ENCODE results near the gene XRCC2.
"Not testable (repeated sequence)": the region's sequence is repeated elsewhere in the genome, so short reads cannot be mapped to it uniquely, and the experiment has no call there.

The XRCC2 gene

GRCh38 chr7:152647009-152647408, 28.9 kb downstream of the XRCC2 start:
- no peak for DNase-seq (ENCODE audit: low read depth)
- no peak overlapping the region for H3K4me3 ChIP-seq (ENCODE audit: low read depth, low read length)
- no peak for TF ChIP-seq CTCF (IDR thresholded peaks at IDR 0.05; ENCODE audit: low read depth, low read length, missing control alignments)
- in situ Hi-C loops (cut with HindIII; ENCODE audit: low sequenced_read_pairs) = no loop called here

DNA sequence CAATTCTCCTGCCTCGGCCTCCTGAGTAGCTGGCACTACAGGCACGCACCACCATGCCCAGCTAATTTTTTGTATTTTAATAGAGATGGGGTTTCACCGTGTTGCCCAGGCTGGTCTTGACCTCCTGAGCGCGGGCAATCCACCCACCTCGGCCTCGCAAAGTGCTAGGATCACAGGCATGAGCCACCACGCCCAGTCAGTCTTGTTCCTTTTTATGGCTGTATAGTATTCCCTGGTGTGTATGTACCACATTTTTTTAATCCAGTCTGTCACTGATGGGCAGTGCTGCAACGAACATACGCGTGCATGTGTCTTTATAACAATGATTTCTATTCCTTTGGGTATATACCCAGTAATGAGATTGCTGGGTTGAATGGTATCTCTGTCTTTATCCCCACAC, 29.4 kb downstream of the XRCC2 start:
- H3K4me3 ChIP-seq (ENCODE audit: low read depth, low read length); DNase-seq (ENCODE audit: low read depth); in situ Hi-C loops (cut with HindIII; ENCODE audit: low sequenced_read_pairs): not testable (repeated sequence)

DNA sequence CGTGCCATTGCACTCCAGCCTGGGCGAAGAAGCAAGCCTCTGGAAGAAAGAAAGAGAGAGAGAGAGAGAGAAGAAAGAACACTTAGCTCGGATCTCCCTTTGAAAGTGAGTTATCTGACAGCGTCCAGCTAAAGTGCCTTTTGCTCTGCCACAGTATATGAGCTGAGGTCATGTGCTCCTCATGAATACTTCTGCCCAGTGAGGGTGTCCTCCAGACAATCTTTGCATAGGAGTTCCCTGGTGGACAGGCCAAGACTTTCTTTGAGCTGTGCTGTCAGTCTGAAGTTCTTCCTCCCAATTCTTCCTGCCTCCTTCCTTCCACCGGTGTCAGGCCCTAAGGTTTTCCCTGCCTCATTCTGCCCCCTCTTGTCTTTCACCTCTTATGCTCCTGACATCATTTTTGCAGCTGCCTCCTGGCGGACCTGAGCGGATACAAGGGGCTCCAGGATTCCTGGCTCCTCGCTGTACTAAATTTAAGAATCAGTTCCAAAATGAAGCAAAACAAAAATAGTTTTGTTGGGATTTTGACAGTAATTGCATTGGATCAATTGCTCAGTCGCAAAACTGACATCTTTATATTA, 31.9 kb downstream of the XRCC2 start:
- no peak for TF ChIP-seq CTCF (IDR thresholded peaks at IDR 0.05; ENCODE audit: low read depth, low read length, missing control alignments)
- no peak for DNase-seq (ENCODE audit: low read depth)
- in situ Hi-C loops (cut with HindIII; ENCODE audit: low sequenced_read_pairs) = no loop called here
- no peak overlapping the region for H3K4me3 ChIP-seq (ENCODE audit: low read depth, low read length)

GRCh38 chr7:152641384-152641783, 34.6 kb downstream of the XRCC2 start:
- TF ChIP-seq CTCF (IDR thresholded peaks at IDR 0.05; ENCODE audit: low read depth, low read length, missing control alignments) = no peak
- in situ Hi-C loops (cut with HindIII; ENCODE audit: low sequenced_read_pairs) = no loop called here
- no peak overlapping the region for H3K4me3 ChIP-seq (ENCODE audit: low read depth, low read length)
- DNase-seq (ENCODE audit: low read depth) = no peak

- no peak overlapping the region for H3K4me3 ChIP-seq (ENCODE audit: low read depth, low read length)
- in situ Hi-C loops (cut with HindIII; ENCODE audit: low sequenced_read_pairs) = no loop called here
- no peak for DNase-seq (ENCODE audit: low read depth)
- TF ChIP-seq CTCF (IDR thresholded peaks at IDR 0.05; ENCODE audit: low read depth, low read length, missing control alignments) = no peak
Observed at GRCh38 chr7:152640829-152641228, 35.1 kb downstream of the XRCC2 start.

DNA sequence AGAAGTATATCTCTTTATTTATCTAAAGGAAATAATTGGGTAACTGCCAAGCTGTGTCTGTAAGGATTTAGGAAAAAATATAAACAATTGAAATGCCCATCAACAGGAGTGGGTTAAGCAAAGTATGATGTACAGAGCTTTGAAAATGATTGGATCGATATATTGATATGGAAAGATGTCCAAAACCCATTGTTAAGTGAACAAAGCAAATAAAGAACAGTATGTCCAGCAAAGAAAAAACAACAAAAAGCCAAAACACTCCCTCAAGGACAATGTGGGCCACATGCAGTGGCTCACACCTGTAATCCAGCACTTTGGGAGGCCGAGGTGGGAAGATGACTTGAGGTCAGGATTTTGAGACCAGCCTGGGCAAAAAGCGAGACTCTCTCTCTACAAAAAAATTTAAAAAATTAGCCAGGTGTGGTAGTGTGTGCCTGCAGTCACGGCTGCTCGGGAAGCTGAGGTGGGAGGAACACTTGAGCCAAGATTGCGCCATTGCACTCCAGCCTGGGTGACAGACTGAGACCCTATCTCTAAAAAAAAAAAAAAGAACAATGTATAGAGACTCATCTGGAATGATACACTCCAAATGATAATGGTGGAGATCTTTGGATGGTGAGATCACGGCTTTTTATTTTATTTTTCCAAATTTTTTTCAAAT, 37.9 kb downstream of the XRCC2 start:
- in situ Hi-C loops (cut with HindIII; ENCODE audit: low sequenced_read_pairs) = no loop called here
- H3K4me3 ChIP-seq (ENCODE audit: low read depth, low read length) = no peak overlapping the region
- TF ChIP-seq CTCF (IDR thresholded peaks at IDR 0.05; ENCODE audit: low read depth, low read length, missing control alignments) = no peak
- DNase-seq (ENCODE audit: low read depth) = no peak

GRCh38 chr7:152637161-152637560, 38.8 kb downstream of the XRCC2 start:
- DNase-seq (ENCODE audit: low read depth) = no peak
- no peak overlapping the region for H3K4me3 ChIP-seq (ENCODE audit: low read depth, low read length)
- no peak for TF ChIP-seq CTCF (IDR thresholded peaks at IDR 0.05; ENCODE audit: low read depth, low read length, missing control alignments)
- in situ Hi-C loops (cut with HindIII; ENCODE audit: low sequenced_read_pairs) = no loop called here

Measured in astrocyte of the cerebellum (primary cell).